Naive B cell (primary cell): ENCODE results near the gene APLNR. TPM values are rescaled to one million over a fixed set of nuclear protein-coding genes. Genes with fewer than 3 reads are reported as not detected.

Experiments used
- ATAC-seq, 2 donors: fragments of 150-1000 bp; cut with Tn5 transposase; 2 replicates each; pipeline ENCODE4 v1.10.0; 2021; ENCODE audit warnings: low read depth in 2 of 2, mild to moderate bottlenecking in 2 of 2, moderate library complexity in 2 of 2
- DNase-seq: peaks from one replicate; pipeline ENCODE4 v3.0.0; 2022
- H3K27ac Mint-ChIP-seq, 6 donors: one replicate each; pipeline ENCODE4 v1.8.0; 2020 to 2022; ENCODE audit warnings: mild to moderate bottlenecking in 6 of 6, mixed read lengths in 6 of 6, moderate library complexity in 5 of 6, inconsistent platforms in 2 of 6
- H3K27me3 Mint-ChIP-seq, 3 donors: one replicate each; pipeline ENCODE4 v1.8.0; 2021 to 2022; ENCODE audit warnings: mixed read lengths in 3 of 3, mild to moderate bottlenecking in 1 of 3
- H3K36me3 Mint-ChIP-seq, 2 donors: one replicate each; pipeline ENCODE4 v1.8.0; 2020 to 2022; ENCODE audit warnings: mixed read lengths in 2 of 2, inconsistent platforms in 1 of 2, mild to moderate bottlenecking in 1 of 2
- H3K4me1 Mint-ChIP-seq, 3 donors: one replicate each; pipeline ENCODE4 v1.8.0; 2020 to 2022; ENCODE audit warnings: mixed read lengths in 3 of 3, inconsistent platforms in 1 of 3, mild to moderate bottlenecking in 1 of 3, moderate library complexity in 1 of 3
- H3K4me3 Mint-ChIP-seq, 8 donors: one replicate each; pipeline ENCODE4 v1.8.0; 2020 to 2022; ENCODE audit warnings: mild to moderate bottlenecking in 8 of 8, mixed read lengths in 8 of 8, moderate library complexity in 8 of 8, inconsistent platforms in 2 of 8
- H3K9me3 Mint-ChIP-seq, 7 donors: one replicate each; pipeline ENCODE4 v1.8.0; 2020 to 2022; ENCODE audit warnings: mixed read lengths in 7 of 7, mild to moderate bottlenecking in 5 of 7, inconsistent platforms in 2 of 7, moderate library complexity in 1 of 7
- polyA plus RNA-seq, 6 donors: library from polyadenylated mRNA; unstranded; fragments of 300-500 nt; fragmentation: Illumina TruSeq; gene quantifications; one replicate each; pipeline ENCODE4 v1.2.3, GENCODE V29; 2021; ENCODE audit warnings: low read depth in 6 of 6

APLNR gene
- polyA plus RNA-seq, 6 donors from 2014 or later = not detected

DNA sequence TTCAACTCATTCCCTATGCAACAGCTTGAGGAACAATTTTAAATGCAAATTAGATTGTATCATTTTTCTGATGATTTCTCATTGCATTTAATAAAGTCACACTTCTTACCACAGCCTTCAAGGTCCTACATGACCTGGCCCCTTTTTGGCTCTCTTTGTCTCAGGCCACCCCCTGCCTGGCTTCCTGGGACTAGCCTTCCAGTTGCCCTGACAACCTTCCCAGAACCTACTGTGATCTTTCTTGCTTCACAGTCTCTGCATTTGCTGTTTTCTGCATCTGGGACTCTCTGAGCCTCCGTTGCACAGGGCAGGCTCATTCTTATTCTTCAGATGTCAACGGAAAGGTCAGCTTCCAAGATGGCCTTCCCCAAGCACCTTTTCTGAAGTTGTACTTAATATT, 12.9 kb downstream of the APLNR start:
- Mint-ChIP-seq H3K4me3 (no peak overlapping the region), H3K4me1 (no peaks in the 10 kb centered on the region), H3K9me3 (peaks cover 0 to 2% (median 0%) of the 10 kb centered on the region in 7 donors), H3K27me3 (peaks cover 0 to 12% (median 8%) of the 10 kb centered on the region in 3 donors), H3K36me3 (no peaks in the 10 kb centered on the region), H3K27ac (no peak overlapping the region)
- no peak for ATAC-seq
- no peak for DNase-seq

DNA sequence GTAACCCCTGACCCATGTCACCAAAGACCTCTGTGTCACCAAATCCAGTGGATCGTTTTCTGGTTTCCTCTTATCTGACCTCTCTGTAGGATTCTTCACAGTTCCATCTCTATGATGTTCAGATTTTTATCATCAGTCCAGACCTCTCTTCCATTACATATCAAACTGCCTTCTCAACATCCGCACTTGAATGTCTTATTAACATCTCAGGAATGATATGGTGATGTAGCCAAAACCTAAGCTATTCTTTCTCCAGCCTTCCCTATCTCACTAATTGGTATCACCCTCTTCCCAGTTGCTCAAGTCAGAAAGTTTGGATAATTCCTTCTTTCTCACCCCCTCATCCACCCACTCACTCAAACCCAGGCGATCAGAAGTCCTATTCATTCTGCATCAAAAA, 13.4 kb downstream of the APLNR start:
- DNase-seq = no peak
- H3K27ac Mint-ChIP-seq = no peak overlapping the region
- peaks cover 0 to 2% (median 0%) of the 10 kb centered on the region in 7 donors for H3K9me3 Mint-ChIP-seq
- H3K4me1 Mint-ChIP-seq = no peaks in the 10 kb centered on the region
- no peaks in the 10 kb centered on the region for H3K36me3 Mint-ChIP-seq
- no peak overlapping the region for H3K4me3 Mint-ChIP-seq
- no peak for ATAC-seq
- peaks cover 0 to 12% (median 4%) of the 10 kb centered on the region in 3 donors for H3K27me3 Mint-ChIP-seq

DNA sequence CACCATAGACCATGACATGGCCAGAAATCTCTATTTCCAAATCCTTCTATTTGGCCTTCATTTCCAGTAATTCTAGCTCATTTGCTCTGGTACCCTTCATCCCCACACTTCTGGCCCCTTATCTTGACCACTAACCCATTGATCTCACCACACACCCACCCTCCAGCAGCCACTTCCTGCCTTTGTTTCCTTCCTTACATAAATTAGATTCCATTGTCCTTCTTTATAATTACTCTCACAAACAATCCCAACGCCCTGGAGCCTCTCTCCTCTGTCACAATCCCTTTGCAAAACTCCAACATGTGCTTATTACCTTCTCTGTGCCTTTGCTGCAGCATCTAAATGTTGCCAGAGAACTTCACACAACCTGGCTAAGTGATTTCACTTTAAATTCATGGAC, 14.8 kb downstream of the APLNR start:
- Mint-ChIP-seq H3K9me3 (peaks cover 0 to 2% (median 0%) of the 10 kb centered on the region in 7 donors), H3K4me3 (no peak overlapping the region), H3K27ac (no peak overlapping the region), H3K36me3 (no peaks in the 10 kb centered on the region), H3K27me3 (peaks cover 0 to 13% (median 7%) of the 10 kb centered on the region in 3 donors), H3K4me1 (no peaks in the 10 kb centered on the region)
- DNase-seq = no peak
- ATAC-seq = no peak

DNA sequence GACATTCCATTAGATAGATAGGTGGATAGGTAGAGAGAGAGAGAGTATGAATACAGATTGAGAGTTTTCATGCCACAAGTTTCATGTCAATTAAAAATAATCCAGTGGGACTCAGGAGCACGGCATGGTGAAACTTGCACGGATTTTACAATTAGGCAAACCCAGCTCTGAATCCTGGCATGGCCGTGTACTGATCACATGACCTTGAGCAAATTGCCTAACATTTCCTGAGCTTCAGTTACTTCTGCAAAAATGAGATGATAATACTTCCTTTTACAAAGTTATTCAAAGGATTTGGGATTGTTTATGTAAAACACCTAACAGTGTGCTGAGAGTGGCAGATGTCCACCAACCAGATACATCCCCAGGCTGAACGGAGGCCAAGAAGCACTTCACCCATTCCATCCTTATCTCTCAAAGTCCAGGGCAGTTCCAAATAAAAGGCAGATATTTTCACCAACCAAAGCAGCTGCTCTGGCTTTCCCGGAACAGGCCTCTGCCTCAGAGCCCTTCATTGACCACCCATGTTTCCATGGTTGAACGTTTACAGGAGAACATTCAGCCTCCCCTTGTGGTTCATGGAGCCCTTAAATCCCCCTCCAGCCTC, 17.9 kb downstream of the APLNR start:
- Mint-ChIP-seq H3K4me1 (no peaks in the 10 kb centered on the region), H3K36me3 (no peaks in the 10 kb centered on the region), H3K9me3 (no peaks in the 10 kb centered on the region), H3K27me3 (peaks cover 0 to 18% (median 11%) of the 10 kb centered on the region in 3 donors), H3K4me3 (peak overlapping the region in 1 of 8 donors; percentile 21), H3K27ac (no peak overlapping the region)
- no peak for ATAC-seq
- DNase-seq = no peak

DNA sequence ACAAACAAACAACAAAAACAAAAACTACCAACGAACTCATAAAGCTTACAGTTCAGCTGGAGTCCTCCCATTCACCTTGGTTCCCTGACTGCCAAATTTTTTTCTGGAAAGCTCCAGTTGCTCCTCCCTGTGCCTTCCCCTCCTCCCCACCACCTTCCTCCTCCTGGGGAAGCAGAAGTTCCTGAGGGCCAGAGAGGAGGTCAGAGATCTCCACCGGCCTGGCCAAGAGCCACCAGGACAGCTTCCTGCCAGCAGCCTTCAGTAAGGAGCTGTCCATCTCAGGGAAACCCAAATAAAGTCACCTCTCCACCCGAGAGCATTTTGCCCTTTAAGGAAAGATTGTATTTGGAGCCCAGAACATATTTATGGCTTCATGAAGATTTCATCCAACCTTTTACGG, 20.0 kb downstream of the APLNR start:
- peaks cover 0 to 21% (median 11%) of the 10 kb centered on the region in 3 donors for H3K27me3 Mint-ChIP-seq
- no peak for DNase-seq
- ATAC-seq = no peak
- H3K27ac Mint-ChIP-seq = peak overlapping the region in 1 of 6 donors; percentile 41
- peaks cover 0 to 2% (median 0%) of the 10 kb centered on the region in 7 donors for H3K9me3 Mint-ChIP-seq
- no peaks in the 10 kb centered on the region for H3K4me1 Mint-ChIP-seq
- no peaks in the 10 kb centered on the region for H3K36me3 Mint-ChIP-seq
- no peak overlapping the region for H3K4me3 Mint-ChIP-seq

DNA sequence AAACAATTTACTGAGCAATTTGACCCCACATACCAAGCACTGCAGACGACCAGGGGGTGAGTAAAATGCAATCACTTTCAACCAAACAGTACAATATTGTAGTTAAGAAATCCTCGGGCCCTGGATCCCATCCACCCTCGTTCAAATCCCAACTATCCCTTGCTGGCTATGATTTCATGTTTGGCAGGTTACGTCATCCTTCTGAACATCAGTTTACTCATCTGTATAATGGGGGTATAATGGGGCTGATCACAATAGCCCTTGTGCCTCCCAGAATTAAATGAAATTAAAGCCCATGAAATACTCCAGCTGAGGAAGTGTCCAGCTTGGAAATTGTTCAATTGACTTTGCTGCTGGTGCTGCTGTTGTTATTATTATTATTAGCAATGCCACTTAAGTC, 20.6 kb downstream of the APLNR start:
- ATAC-seq (no peak), DNase-seq (no peak)
- Mint-ChIP-seq H3K9me3 (peaks cover 0 to 2% (median 0%) of the 10 kb centered on the region in 7 donors), H3K27me3 (peaks cover 0 to 22% (median 11%) of the 10 kb centered on the region in 3 donors), H3K36me3 (no peaks in the 10 kb centered on the region), H3K4me1 (no peaks in the 10 kb centered on the region), H3K4me3 (no peak overlapping the region), H3K27ac (no peak overlapping the region)

DNA sequence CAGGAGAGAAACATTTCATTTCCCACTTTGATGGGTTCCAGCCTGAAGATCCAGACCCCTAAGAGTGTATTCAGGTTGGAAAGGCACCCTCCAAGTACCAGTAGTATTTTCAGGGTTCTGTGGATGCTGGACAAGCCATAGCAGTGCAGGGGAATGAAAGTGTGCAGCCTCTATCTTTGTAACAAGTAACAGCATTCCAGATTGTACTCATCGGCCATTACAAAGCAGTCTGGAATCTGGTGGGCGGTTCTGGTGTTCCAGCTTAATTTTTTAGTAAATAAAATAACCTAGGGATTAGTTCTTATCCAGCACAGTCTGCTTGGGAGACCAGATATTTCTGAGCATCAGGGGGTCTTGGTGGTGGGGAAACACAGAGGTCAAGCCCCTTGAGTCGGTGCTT, 22.6 kb downstream of the APLNR start:
- Mint-ChIP-seq H3K27me3 (peaks cover 0 to 17% (median 11%) of the 10 kb centered on the region in 3 donors), H3K27ac (no peak overlapping the region), H3K9me3 (peaks cover 0 to 2% (median 0%) of the 10 kb centered on the region in 7 donors), H3K36me3 (no peaks in the 10 kb centered on the region), H3K4me3 (no peak overlapping the region), H3K4me1 (no peaks in the 10 kb centered on the region)
- DNase-seq = no peak
- no peak for ATAC-seq

DNA sequence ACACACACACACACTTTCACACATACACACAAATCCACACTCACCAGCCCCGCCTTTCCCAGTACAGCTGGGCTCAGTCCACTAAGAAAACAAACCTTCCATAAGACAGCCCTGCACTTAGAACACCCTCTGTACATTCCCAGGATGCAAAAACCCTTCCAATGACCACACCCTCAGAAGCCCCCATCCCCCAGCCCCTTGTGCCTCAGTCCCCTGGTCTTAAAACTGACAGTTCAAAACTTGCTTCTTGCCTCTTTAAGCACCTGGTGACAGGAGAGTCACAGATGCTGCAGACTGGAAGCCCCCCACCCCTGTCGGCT, 23.0 kb downstream of the APLNR start:
- ATAC-seq (no peak), DNase-seq (no peak)
- Mint-ChIP-seq H3K4me1 (no peaks in the 10 kb centered on the region), H3K36me3 (no peaks in the 10 kb centered on the region), H3K9me3 (peaks cover 0 to 2% (median 0%) of the 10 kb centered on the region in 7 donors), H3K27ac (no peak overlapping the region), H3K27me3 (peaks cover 0 to 15% (median 11%) of the 10 kb centered on the region in 3 donors), H3K4me3 (no peak overlapping the region)

DNA sequence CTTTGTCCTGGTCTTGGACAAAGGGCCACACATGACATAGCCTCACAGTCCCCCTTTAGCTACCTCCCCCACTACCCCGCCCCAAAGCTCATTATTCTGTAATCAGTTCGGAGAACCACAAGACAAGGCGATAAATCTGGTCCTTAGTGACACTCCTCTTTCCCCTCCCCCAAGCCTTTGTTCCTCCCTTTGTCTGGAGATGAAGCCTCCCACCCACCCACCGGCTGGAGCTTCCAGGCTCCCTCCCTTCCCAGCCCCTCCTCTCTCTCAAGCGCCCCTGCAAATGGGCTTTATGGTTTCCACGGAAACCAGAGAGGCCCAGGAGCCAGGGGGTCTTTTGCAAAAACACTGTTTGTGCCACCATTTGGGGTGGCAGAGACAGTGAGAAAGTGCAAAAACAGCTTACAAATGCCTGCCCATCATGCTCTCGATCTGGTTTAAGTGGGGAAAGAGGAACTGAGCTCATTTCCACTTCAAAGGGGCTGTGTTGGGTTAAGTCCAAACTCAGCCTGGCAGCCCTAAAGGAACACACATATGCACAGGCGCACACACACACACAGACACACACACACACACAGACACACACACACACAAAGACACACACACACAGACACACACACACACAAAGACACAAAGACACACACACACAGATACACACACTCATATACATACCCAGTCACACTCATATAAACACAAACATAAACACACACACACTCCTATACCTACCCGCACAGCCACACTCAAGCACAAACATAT, 23.5 kb downstream of the APLNR start:
- Mint-ChIP-seq H3K27me3 (peaks cover 0 to 18% (median 11%) of the 10 kb centered on the region in 3 donors), H3K4me3 (no peak overlapping the region), H3K9me3 (peaks cover 0 to 2% (median 0%) of the 10 kb centered on the region in 7 donors), H3K4me1 (no peaks in the 10 kb centered on the region), H3K36me3 (no peaks in the 10 kb centered on the region), H3K27ac (no peak overlapping the region)
- ATAC-seq (no peak), DNase-seq (no peak)

DNA sequence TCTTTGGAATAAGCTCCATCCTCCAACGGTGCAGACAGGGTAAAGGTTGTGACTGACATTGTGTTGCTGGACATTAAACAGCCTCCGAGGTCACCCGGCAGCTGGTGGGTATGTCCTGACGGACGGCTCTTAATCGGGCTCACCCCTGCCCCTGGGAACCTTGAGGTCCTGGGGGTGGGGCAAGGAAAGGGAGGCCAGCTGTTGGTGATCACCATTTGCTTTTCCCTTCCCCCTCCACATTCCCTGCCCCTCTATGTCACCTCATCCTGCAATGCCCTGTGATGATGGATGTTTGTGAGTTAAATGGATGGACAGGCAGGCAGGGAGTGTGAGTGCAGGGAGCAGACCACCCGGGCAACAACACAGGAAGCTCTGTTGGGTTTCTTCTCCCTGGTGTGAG, 26.3 kb downstream of the APLNR start:
- H3K36me3 Mint-ChIP-seq = no peaks in the 10 kb centered on the region
- H3K27ac Mint-ChIP-seq = no peak overlapping the region
- ATAC-seq (no peak), DNase-seq (no peak)
- no peaks in the 10 kb centered on the region for H3K4me1 Mint-ChIP-seq
- peaks cover 9 to 30% (median 18%) of the 10 kb centered on the region in 3 donors for H3K27me3 Mint-ChIP-seq
- no peak overlapping the region for H3K4me3 Mint-ChIP-seq
- peaks cover 0 to 2% (median 0%) of the 10 kb centered on the region in 7 donors for H3K9me3 Mint-ChIP-seq

DNA sequence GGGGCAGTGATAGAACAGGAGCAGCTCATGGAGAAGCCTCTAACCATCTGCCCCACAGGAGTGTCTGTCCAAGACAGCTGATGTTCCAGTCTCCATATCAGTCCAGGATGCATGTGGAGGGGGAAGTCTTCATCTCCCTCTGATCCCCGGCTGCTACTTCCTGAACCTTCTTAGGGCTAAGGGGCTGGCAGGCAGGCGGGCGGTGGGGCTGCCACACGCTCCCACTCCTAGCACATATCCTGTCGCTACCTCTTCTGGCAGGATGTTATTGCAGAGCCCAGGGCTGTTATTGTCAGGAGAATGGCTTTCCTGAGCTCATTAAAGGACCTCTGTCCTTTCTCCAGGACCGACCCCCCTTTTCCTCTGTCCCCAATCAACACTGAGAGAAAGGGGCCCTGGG, 29.9 kb downstream of the APLNR start:
- H3K4me1 Mint-ChIP-seq = no peaks in the 10 kb centered on the region

DNA sequence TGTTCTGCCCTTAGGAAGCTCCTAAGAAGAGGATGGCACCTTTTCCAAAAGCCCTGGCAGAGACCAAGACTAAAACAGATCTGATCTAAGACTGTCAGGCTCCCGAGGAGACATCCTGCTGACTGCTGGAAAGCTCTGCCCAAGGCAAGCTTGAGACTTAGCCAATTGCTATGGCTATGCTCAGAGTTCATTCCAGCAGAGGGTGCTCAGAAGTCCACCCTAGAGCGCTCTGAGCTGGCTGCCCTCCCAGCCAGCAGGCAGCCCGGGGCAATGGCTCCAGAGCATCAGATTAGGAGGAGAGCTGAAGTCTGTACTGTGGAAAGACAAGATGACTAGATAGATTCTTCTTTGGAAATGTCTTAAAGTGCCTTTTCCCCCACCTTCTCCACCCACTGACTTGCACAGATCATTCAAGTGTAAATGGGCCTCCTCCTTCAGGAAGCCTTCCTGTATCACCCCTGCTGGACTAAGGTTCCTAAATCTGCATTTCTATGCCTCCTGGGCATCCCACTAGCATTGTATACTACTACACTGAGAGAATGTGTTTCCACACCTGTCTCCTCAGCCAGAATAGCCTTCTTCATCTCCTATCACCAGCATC, 31.9 kb downstream of the APLNR start:
- Mint-ChIP-seq H3K36me3 (no peaks in the 10 kb centered on the region), H3K27me3 (peaks cover 19 to 40% (median 37%) of the 10 kb centered on the region in 3 donors), H3K9me3 (peaks cover 0 to 4% (median 0%) of the 10 kb centered on the region in 7 donors), H3K4me3 (no peak overlapping the region), H3K4me1 (no peaks in the 10 kb centered on the region), H3K27ac (no peak overlapping the region)
- DNase-seq = no peak
- no peak for ATAC-seq

More for the DNA sequence above, 29.9 kb downstream of the APLNR start:
- Mint-ChIP-seq H3K27me3 (peaks cover 13 to 39% (median 32%) of the 10 kb centered on the region in 3 donors), H3K9me3 (peaks cover 0 to 4% (median 0%) of the 10 kb centered on the region in 7 donors), H3K4me3 (no peak overlapping the region), H3K36me3 (no peaks in the 10 kb centered on the region), H3K27ac (no peak overlapping the region)
- no peak for DNase-seq
- ATAC-seq = no peak

DNA sequence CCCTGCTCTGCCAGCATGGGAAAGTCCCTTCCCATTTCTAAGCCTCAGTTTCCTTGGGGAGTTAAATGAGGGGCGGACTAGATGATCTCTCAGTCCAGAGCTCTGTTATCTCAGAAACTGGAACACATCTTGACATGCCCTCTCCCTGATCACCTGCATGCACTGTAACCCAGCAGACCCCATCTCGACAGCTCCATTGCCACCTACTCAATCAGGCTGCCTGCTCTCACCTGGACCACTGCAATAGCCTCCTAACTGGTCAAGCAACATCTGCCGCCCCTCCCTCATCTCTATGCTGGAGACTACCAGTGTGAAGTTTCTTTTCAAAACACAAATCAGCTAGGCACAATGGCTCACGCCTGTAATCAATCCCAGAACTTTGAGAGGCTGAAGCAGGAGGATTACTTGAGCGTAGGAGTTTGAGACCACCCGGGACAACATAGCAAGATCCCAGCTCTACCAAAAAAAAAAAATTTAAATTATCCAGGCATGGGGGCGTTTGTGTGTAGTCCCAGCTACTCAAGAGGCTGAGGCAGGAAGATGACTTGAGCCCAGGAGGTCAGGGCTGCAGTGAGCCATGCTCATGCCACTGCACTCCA, 33.1 kb downstream of the APLNR start:
- DNase-seq (no peak), ATAC-seq (no peak)
- Mint-ChIP-seq H3K27me3 (peaks cover 19 to 40% (median 37%) of the 10 kb centered on the region in 3 donors), H3K27ac (no peak overlapping the region), H3K4me1 (no peaks in the 10 kb centered on the region), H3K36me3 (no peaks in the 10 kb centered on the region), H3K9me3 (peaks cover 0 to 4% (median 0%) of the 10 kb centered on the region in 7 donors), H3K4me3 (no peak overlapping the region)
